Choroid plexus epithelial cell (primary cell): ENCODE results near the gene EGR2.

Experiments
- DNase-seq: peaks from one replicate; pipeline ENCODE4 v3.0.0-alpha.2; 2010; ENCODE audit warnings: low read depth
- H3K4me3 ChIP-seq: 2 replicates; pipeline ENCODE4 v1.5.1; 2011; ENCODE audit warnings: low read depth, mild to moderate bottlenecking, control low read depth, low read length, moderate library complexity
- TF ChIP-seq, protein P1 (sequence below): conservative IDR thresholded peaks from 2 replicates; pipeline ENCODE4 v1.5.1; 2011; ENCODE audit warnings: low read depth, mild to moderate bottlenecking, control low read depth, inconsistent platforms, low read length, moderate library complexity

EGR2 gene

DNA sequence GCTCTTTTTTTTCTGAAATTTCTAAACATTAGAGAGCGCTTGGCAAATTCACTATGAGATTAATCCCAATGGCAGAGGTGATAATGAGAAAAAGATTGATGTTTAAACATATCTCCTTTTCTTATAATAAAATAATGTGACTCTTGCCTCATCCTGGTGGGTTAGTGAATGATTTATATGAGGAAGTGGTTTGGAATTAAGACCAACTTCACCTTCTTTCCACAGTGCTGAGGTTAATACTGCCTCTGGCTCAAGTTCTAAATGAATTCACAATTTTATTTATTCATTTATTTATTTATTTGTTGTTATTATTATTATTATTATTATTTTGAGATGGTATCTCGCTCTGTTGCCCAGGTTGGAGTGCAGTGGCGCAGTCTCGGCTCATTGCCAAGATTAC, 52.2 kb downstream of the EGR2 start:
- H3K4me3 ChIP-seq, result no peak overlapping the region
- no peak for DNase-seq
- TF ChIP-seq, protein P1, sequence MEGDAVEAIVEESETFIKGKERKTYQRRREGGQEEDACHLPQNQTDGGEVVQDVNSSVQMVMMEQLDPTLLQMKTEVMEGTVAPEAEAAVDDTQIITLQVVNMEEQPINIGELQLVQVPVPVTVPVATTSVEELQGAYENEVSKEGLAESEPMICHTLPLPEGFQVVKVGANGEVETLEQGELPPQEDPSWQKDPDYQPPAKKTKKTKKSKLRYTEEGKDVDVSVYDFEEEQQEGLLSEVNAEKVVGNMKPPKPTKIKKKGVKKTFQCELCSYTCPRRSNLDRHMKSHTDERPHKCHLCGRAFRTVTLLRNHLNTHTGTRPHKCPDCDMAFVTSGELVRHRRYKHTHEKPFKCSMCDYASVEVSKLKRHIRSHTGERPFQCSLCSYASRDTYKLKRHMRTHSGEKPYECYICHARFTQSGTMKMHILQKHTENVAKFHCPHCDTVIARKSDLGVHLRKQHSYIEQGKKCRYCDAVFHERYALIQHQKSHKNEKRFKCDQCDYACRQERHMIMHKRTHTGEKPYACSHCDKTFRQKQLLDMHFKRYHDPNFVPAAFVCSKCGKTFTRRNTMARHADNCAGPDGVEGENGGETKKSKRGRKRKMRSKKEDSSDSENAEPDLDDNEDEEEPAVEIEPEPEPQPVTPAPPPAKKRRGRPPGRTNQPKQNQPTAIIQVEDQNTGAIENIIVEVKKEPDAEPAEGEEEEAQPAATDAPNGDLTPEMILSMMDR, result no peak

DNA sequence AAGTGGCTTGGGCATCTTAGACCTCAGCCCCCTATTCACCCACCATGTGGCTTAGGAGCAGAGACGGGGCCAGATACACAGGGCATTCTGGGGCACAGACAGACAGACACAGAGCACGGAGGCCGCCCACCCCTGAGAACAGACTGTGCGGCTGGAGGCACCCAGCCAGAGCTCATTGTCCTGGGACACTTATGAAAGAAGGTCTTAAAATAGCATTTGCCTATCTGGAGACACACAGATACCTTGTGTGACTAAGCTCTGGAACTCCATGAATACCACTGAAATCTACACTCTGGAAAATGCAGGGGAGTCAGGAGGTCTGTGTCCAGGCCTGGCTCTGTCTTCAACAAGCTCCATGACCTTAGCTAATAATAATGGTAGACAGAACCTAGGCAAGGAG, 53.0 kb downstream of the EGR2 start:
- TF ChIP-seq, protein P1, result no peak
- DNase-seq, result no peak
- no peak overlapping the region for H3K4me3 ChIP-seq
